ENCODE results near the gene PCARE. TPM values are rescaled to one million over a fixed set of nuclear protein-coding genes. Genes with fewer than 3 reads are reported as not detected.
"Not testable (repeated sequence)": the region's sequence is repeated elsewhere in the genome, so short reads cannot be mapped to it uniquely, and the experiment has no call there.

The PCARE gene
- total RNA-seq, 2 experiments from 2014 or later, result not detected

DNA sequence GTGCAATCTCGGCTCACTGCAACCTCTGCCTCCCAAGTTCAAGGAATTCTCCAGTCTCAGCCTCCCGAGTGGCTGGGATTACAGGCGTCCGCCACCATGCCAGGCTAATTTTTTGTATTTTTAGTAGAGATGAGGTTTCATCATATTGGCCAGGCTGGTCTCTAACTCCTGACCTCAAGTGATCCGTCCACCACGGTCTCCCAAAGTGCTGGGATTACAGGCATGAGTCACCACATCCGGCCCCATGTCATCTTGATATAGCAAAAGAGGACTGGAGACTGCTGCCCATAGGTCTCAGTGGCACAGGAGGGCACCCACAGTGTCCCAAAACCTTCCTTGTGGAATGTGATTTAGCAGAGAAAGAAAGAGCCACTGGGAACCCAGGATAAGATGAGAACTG is 16.0 kb upstream of the PCARE start:
- H3K9me3 Mint-ChIP-seq (ENCODE audit: insufficient read depth); ATAC-seq; POLR2A ChIA-PET; H3K4me3 Mint-ChIP-seq; H3K27ac Mint-ChIP-seq; H3K36me3 Mint-ChIP-seq (ENCODE audit: low read depth); DNase-seq; CTCF ChIA-PET; H3K4me1 Mint-ChIP-seq (ENCODE audit: low read depth): not testable (repeated sequence)
- H3K27me3 Mint-ChIP-seq (ENCODE audit: low read depth), result peaks cover 27% of the 10 kb centered on the region

DNA sequence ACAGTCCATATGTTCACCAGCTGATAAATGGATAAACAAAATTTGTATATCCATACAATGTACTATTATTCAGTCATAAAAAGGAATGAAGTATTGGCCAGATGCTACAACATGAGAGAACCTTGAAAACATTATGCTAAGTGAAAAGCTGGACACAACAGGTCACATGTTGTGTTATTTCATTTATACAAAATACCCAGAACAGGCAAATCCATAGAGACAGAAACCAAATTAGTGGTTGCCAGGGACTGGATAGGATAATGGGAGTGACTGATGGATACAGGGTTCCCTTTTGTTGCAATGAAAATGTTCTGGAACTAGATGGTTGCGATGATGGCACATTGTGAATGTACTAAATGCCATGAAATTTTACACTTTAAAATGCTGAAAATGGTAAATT is 10.2 kb upstream of the PCARE start:
- Mint-ChIP-seq H3K4me1 (ENCODE audit: low read depth) (no peaks in the 10 kb centered on the region), H3K4me3 (no peak overlapping the region), H3K27me3 (ENCODE audit: low read depth) (peaks cover 20% of the 10 kb centered on the region)

DNA sequence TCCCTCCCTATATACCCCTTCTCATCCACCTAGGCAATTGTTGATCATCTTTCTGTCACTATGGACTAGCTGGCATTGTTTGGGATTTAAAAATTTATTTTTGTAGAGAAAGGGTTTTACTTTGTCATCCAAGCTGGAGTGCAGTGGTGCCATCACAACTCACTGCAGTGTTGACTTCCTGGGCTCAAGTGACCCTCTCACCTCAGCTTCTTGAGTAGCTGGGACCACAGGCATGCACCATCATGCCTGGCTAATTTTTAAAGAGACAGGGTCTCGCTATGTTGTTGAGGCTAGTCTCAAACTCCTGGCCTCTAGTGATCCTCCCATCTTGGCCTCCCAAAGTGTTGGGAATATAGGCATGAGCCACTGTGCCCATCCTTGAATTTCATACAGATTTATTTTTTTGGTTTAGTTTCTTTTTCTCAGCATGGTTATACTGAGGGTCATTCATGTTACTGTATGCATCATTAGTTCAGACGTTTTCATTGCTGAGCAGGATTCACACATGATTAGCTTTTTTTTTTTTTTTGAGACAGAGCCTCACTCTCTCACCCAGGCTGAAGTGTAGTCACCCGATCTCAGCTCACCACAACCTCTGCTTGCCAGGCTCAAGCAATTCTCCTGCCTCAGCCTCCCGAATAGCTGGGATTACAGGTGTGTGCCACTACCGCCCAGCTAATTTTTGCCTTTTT is 8.6 kb upstream of the PCARE start:
- peaks cover 8% of the 10 kb centered on the region for H3K27me3 Mint-ChIP-seq (ENCODE audit: low read depth)
- ChIA-PET POLR2A (no interaction called here), CTCF (interaction anchor here (1.0 kb wide), 1 partner anchor 24 kb away, joined by 4 read pairs; no protein-coding TSS in a partner anchor)
- ATAC-seq, result no peak
- H3K27ac Mint-ChIP-seq, result no peak overlapping the region
- no peaks in the 10 kb centered on the region for H3K4me1 Mint-ChIP-seq (ENCODE audit: low read depth)
- no peaks in the 10 kb centered on the region for H3K9me3 Mint-ChIP-seq (ENCODE audit: insufficient read depth)
- no peaks in the 10 kb centered on the region for H3K36me3 Mint-ChIP-seq (ENCODE audit: low read depth)
- DNase-seq, result no peak
- H3K4me3 Mint-ChIP-seq, result no peak overlapping the region

More for the DNA sequence above, 10.2 kb upstream of the PCARE start:
- ChIA-PET POLR2A (no interaction called here), CTCF (no interaction called here)
- Mint-ChIP-seq H3K27ac (no peak overlapping the region), H3K9me3 (ENCODE audit: insufficient read depth) (no peaks in the 10 kb centered on the region), H3K36me3 (ENCODE audit: low read depth) (no peaks in the 10 kb centered on the region)
- DNase-seq (no peak), ATAC-seq (no peak)

DNA sequence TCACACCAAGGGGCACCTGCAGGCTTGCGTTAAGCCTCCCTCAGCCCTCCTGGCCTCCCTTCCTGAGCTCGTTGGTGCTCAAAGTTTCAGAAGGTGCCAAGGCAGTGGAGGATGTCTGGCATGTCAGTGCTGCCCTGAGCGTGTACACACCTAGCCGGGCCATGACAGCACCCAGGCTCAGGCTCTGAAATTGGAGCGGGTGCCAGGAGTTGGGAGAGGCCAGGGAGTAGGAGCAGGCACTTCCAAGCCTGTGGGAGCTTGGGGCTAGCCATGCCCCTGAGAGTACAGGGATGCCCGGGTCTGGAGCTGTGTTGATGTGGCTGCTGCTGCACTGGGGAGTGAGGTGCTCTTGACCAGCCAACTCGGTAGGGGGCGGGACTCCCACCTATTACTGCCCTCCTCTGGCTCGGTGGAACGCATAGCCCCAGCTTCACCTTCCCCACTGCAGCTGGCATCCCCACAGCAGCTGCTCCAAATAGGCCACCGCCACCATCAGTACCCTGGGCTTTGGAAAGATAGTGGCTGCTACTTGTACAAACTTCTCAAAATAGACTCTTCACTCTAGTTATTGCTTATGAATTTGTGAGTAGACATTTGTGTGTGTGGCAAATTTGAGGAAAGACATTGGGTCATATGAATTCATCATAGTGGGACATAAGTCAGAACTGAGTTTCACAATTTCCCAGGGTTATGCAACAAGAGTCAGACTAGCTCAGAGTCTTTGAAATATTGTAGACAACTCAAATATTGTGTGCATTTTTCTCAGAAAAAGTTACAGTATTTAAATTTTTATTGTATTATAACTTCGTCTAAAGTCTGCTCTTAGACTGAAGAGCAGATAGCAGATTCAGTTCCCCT is 6.8 kb upstream of the PCARE start:
- ChIA-PET POLR2A (no interaction called here), CTCF (no interaction called here)
- Mint-ChIP-seq H3K4me1 (ENCODE audit: low read depth) (no peaks in the 10 kb centered on the region), H3K36me3 (ENCODE audit: low read depth) (no peaks in the 10 kb centered on the region), H3K9me3 (ENCODE audit: insufficient read depth) (no peaks in the 10 kb centered on the region), H3K27ac (no peak overlapping the region), H3K27me3 (ENCODE audit: low read depth) (no peaks in the 10 kb centered on the region), H3K4me3 (no peak overlapping the region)
- no peak for DNase-seq
- ATAC-seq, result no peak

DNA sequence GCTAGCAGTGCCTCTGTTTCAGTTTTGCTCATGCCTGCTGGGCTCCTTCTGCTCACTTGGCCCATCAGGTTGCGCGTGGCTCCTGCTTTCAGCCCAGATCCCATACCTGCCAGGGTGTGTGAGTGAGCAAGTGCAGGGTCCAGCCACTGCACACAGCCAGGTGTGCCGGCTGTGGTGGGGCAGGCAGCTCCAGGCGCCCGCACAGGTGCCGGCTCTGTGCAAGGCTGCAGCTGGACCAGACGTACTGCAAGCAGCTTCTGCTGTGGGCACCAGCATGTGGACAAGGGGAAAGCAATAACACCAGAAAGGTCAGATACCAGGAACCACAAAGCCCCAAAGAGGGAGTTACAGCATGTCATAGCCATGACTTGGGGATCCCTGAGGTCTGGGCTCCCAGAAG is 5.6 kb upstream of the PCARE start:
- Mint-ChIP-seq H3K4me1 (ENCODE audit: low read depth) (no peaks in the 10 kb centered on the region), H3K4me3 (no peak overlapping the region), H3K9me3 (ENCODE audit: insufficient read depth) (no peaks in the 10 kb centered on the region), H3K36me3 (ENCODE audit: low read depth) (no peaks in the 10 kb centered on the region), H3K27me3 (ENCODE audit: low read depth) (no peaks in the 10 kb centered on the region), H3K27ac (no peak overlapping the region)
- CTCF ChIA-PET, result no interaction called here
- POLR2A ChIA-PET, result no interaction called here
- DNase-seq, result no peak
- ATAC-seq, result no peak

DNA sequence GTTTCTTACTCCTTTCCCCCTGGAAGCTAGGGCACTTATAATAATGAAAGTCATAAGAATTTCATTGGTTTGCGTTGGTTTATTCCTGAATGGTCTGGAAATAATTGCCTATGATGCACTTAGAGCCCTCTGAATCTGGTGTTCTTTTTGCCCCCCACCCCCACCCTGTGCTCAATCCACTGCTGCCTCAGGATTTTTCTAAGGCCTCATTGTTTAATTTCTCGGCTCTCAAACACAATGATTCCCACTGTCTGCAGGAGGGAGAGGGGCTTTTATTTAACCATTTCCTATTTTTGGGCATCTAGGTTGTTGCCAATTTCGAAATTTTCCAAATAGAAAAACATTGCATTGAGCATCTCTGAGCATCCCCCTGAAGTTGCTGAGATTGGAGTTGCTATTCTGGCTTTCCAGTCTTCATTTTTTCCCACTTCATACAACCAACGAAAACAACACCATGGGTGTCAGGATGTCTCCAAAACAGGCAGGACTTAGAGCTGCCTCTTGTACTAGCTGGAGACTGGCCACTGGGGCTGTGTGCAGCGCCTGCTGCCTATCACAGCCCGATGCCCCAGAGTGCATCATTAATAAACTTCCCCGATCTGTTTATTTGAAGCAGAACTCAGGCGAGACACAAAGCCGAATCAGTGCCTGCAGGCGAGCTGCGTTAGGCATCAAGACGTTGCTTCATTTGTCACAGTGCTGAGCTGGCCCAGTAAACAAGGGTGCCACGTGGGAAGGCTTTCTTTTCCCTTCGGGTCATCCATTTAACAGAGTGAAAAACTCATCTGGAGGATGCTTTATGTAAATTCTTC is 1.8 kb upstream of the PCARE start:
- no peaks in the 10 kb centered on the region for H3K27me3 Mint-ChIP-seq (ENCODE audit: low read depth)
- DNase-seq, result no peak
- H3K36me3 Mint-ChIP-seq (ENCODE audit: low read depth), result no peaks in the 10 kb centered on the region
- no peaks in the 10 kb centered on the region for H3K9me3 Mint-ChIP-seq (ENCODE audit: insufficient read depth)
- H3K4me1 Mint-ChIP-seq (ENCODE audit: low read depth), result no peaks in the 10 kb centered on the region
- CTCF ChIA-PET, result interaction anchor here (1.1 kb wide), 1 partner anchor 117 kb away, joined by 4 read pairs; no protein-coding TSS in a partner anchor
- no peak overlapping the region for H3K27ac Mint-ChIP-seq
- ATAC-seq, result no peak
- no peak overlapping the region for H3K4me3 Mint-ChIP-seq
- POLR2A ChIA-PET, result interaction anchor here (1.1 kb wide), 1 partner anchor 10 kb away, joined by 3 read pairs; no protein-coding TSS in a partner anchor

DNA sequence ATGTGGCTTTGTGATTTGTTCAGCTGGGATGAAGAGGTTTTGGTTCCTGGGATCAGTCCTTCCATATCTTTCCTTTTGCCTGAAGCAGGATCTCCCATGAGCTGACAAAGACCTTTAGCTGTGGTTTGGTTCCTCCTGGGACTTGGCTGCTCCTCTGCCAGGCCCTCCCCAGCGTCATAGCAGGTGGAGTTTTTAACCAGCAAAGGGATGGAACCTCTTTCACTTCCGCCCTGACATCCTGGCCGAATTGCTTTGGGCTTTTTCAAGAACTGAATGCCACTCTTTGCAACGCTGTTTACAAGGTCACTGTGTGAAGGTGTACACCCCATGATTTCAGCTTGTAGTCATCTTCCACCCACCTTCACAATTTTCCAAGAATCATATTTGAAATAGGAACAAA is 390 bp downstream of the PCARE start:
- no peaks in the 10 kb centered on the region for H3K27me3 Mint-ChIP-seq (ENCODE audit: low read depth)
- ATAC-seq, result no peak
- no peaks in the 10 kb centered on the region for H3K36me3 Mint-ChIP-seq (ENCODE audit: low read depth)
- H3K9me3 Mint-ChIP-seq (ENCODE audit: insufficient read depth), result no peaks in the 10 kb centered on the region
- H3K4me3 Mint-ChIP-seq, result no peak overlapping the region
- no peak for DNase-seq
- POLR2A ChIA-PET, result no interaction called here
- H3K27ac Mint-ChIP-seq, result no peak overlapping the region
- CTCF ChIA-PET, result no interaction called here
- no peaks in the 10 kb centered on the region for H3K4me1 Mint-ChIP-seq (ENCODE audit: low read depth)

DNA sequence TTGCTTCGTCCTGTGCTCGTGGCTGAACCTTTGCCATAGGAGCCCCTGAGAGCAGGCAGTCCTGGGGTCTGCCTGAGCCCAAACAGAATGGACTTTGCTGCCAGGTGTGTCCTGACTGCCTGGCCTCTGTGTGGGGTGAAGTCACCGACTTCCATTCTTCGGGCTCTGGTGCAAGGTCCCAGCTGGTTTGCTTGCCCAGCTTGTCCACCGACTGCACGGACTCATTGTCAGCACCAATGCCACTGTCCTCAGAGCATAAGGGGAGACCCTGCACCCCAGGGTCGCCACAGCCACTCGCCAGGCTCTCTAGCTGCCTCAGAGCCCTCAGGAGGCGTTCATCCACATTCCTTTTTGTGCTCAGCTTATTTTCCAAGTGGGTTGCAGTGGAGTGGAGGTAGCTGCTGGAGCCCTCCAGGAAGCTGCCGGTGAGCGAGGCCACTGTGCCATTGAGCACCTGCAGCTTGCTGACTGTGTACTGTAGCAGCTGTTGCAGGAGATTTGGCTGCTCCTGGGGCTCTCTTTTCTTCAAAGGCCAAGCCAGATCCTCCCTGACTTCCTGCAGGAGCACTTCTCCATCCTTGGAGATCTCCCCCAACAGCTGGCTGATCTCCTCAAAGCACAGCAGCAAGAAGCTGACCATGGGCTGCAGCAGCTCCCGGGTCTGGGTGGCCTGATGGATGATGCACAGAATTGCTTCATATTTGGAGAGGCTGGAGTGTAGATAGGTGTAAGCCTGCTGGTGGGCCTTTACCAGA is 1.2 kb downstream of the PCARE start:
- DNase-seq, result no peak
- no peak overlapping the region for H3K4me3 Mint-ChIP-seq

DNA sequence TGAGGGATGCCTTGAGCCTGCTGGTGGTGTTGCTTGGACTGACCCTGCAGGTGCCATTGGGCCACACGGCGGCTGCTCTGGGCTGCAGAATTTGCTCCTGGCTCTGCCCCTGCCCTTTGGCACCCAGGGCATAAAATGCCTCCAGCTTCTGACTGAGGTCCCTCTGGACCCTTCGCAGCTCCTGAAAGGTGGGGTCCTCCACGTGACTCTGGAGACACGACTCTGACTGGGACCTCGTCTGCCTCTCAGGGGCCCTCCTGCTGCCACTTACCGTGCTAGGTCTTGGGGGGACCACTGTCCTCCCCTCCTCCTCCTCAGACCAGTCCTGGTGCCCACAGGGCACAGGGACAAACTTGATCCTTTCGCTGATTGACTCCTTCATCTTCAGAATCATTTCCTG is 2.1 kb downstream of the PCARE start:
- Mint-ChIP-seq H3K36me3 (ENCODE audit: low read depth) (no peaks in the 10 kb centered on the region), H3K27ac (no peak overlapping the region), H3K4me3 (no peak overlapping the region), H3K27me3 (ENCODE audit: low read depth) (no peaks in the 10 kb centered on the region), H3K9me3 (ENCODE audit: insufficient read depth) (no peaks in the 10 kb centered on the region), H3K4me1 (ENCODE audit: low read depth) (no peaks in the 10 kb centered on the region)
- DNase-seq (no peak), ATAC-seq (no peak)
- POLR2A ChIA-PET, result no interaction called here
- CTCF ChIA-PET, result no interaction called here

More for the DNA sequence above, 1.2 kb downstream of the PCARE start:
- POLR2A ChIA-PET, result no interaction called here
- Mint-ChIP-seq H3K27me3 (ENCODE audit: low read depth) (no peaks in the 10 kb centered on the region), H3K4me1 (ENCODE audit: low read depth) (no peaks in the 10 kb centered on the region), H3K9me3 (ENCODE audit: insufficient read depth) (no peaks in the 10 kb centered on the region), H3K27ac (no peak overlapping the region), H3K36me3 (ENCODE audit: low read depth) (no peaks in the 10 kb centered on the region)
- no peak for ATAC-seq
- CTCF ChIA-PET, result interaction anchor here (0.6 kb wide), 1 partner anchor 1136 kb away, joined by 3 read pairs; no protein-coding TSS in a partner anchor

DNA sequence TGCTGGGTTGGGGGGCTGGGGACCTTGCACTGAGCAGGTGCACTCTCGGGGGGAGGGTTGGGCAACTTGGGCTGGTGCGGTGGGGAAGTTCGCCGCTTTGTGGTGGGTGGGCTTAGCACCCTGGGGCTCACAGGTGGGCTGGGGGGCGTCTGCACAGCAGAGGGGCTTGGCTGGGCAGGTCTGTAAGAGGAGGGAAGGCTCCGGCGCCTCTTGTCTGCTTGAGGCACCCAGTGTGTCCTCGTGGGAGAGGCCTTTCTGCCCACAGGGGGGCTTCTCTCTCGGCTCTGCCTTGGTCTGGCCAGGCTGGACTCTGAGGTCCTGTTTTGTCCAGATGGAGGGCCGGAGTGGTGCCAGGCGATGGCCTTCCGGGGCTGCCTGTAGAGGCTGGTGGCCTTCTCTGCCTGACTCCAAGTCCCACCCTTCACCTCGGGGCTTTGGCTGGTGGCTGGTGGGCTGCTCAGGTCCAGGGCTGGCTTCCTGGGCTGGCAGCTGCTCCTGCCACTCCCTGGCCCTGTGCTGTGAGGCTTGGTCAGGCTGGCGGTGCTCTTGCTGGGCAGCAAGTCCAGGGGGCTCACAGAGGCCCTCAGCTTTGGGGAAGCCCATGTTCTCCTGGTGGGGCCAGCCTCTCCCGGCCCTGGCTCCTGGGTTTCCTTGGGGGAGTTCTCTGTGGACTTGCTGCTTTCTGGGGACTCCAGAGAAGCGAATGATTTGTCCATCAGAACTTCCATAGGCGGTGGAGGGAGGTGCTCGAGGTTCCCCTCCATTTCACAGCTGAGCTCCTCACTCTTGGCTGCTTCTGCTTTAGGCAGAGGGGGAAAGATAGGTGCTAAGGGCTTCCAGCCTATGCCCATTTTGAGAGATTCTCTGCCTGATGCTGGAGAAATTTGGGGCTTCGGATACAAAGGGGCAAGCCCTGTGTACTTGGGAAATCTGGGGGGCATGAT is 3.0 kb downstream of the PCARE start:
- DNase-seq, result no peak
- H3K4me1 Mint-ChIP-seq (ENCODE audit: low read depth), result no peaks in the 10 kb centered on the region
- no peak overlapping the region for H3K4me3 Mint-ChIP-seq
- POLR2A ChIA-PET, result no interaction called here
- H3K27me3 Mint-ChIP-seq (ENCODE audit: low read depth), result no peaks in the 10 kb centered on the region
- CTCF ChIA-PET, result no interaction called here
- H3K36me3 Mint-ChIP-seq (ENCODE audit: low read depth), result no peaks in the 10 kb centered on the region
- no peak overlapping the region for H3K27ac Mint-ChIP-seq
- H3K9me3 Mint-ChIP-seq (ENCODE audit: insufficient read depth), result no peaks in the 10 kb centered on the region
- ATAC-seq, result no peak

DNA sequence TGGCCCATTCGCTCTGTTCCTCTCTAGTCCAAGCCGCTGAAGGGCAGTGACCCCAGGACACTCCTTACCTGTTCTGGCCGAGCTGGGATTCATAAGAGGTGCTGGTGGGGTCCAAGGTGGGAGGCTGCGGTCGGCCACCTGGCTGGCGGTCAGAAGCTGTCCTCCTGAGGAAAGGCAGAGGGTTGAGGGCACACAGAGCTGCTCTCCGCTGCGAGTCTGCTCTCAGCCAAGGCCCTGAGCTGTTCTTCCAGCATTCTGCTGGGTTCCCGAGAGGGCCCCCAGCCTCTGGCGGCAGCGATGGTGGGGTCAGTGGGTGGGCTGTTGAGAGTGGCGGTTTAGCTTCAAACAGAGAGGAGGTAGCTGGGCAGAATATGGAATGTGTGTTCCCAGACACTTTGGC is 3.8 kb downstream of the PCARE start:
- CTCF ChIA-PET, result no interaction called here
- Mint-ChIP-seq H3K9me3 (ENCODE audit: insufficient read depth) (no peaks in the 10 kb centered on the region), H3K36me3 (ENCODE audit: low read depth) (no peaks in the 10 kb centered on the region), H3K27me3 (ENCODE audit: low read depth) (no peaks in the 10 kb centered on the region), H3K4me3 (no peak overlapping the region), H3K27ac (no peak overlapping the region), H3K4me1 (ENCODE audit: low read depth) (no peaks in the 10 kb centered on the region)
- POLR2A ChIA-PET, result no interaction called here
- ATAC-seq (no peak), DNase-seq (no peak)
